Endothelial cell of umbilical vein (primary cell): ENCODE data around the gene CCND3. TPM values are rescaled to one million over a fixed set of nuclear protein-coding genes. Genes with fewer than 3 reads are reported as not detected.

Experiments
- BruUV-seq: library from RNA; stranded (reverse); fragments of 400-500 nt; replicated peaks from 2 replicates; lab custom pipeline; 2021; lab: Mats Ljungman, UMichigan
- CTCF ChIA-PET: fragments of 300-600, 350-600 bp; sonication (Branson Sonifier 250); formaldehyde crosslinking; loops from one replicate; lab custom pipeline; 2021; ENCODE audit warnings: antibody characterized with exemption, inconsistent platforms; lab: Charles Lee
- POLR2A ChIA-PET: fragments of 300-600, 350-600 bp; sonication (Branson Sonifier 250); formaldehyde crosslinking; loops from one replicate; lab custom pipeline; 2021; ENCODE audit warnings: antibody characterized with exemption, inconsistent platforms; lab: Charles Lee
- DNase-seq: peaks from one replicate; pipeline ENCODE4 v3.0.0-alpha.2; 2011; ENCODE audit warnings: low read depth, low spot score
- FAIRE-seq: peaks from 2 replicates; lab custom pipeline; 2011; peaks lifted over from hg19 to GRCh38; lab: Jason Lieb, UNC
- H2AFZ ChIP-seq: 2 replicates; pipeline ENCODE4 v1.6.0; 2012; ENCODE audit warnings: low read depth, low read length, control low read depth, inconsistent platforms
- H3K27ac ChIP-seq: 2 replicates; pipeline ENCODE4 v1.5.1; 2011; ENCODE audit warnings: low read depth, mild to moderate bottlenecking, control low read depth, low read length, moderate library complexity; ENCODE audit not compliant: insufficient read depth
- H3K27me3 ChIP-seq, 2 experiments: 2 replicates each; pipeline versions ENCODE4 v1.6.0 to v1.6.1; 2011; ENCODE audit warnings: low read length in 2 of 2, mixed read lengths in 1 of 2; ENCODE audit not compliant: control insufficient read depth in 2 of 2, insufficient read depth in 2 of 2
- H3K36me3 ChIP-seq, 2 experiments: 2 replicates in 1 of 2; 3 replicates in 1 of 2; pipeline ENCODE4 v1.5.1; 2011; ENCODE audit warnings: low read length in 2 of 2, mild to moderate bottlenecking in 1 of 2, moderate library complexity in 1 of 2; ENCODE audit not compliant: control insufficient read depth in 2 of 2, insufficient read depth in 2 of 2; ENCODE audit errors: extremely low read depth in 1 of 2
- H3K4me1 ChIP-seq: 3 replicates; pipeline ENCODE4 v1.5.1; 2011; ENCODE audit warnings: mild to moderate bottlenecking, low read length; ENCODE audit not compliant: control insufficient read depth, insufficient read depth; ENCODE audit errors: extremely low read depth
- H3K4me2 ChIP-seq: 2 replicates; pipeline ENCODE4 v1.6.1; 2011; ENCODE audit warnings: low read length, control low read depth, mixed read lengths; ENCODE audit not compliant: insufficient read depth
- H3K4me3 ChIP-seq, 3 experiments: fragments of 200-600 bp in 1 of 3; sonication (generic), shearing (Covaris generic) in 1 of 3; replicated peaks in 1 of 3; 2 replicates each; pipeline ENCODE4 v1.5.1; 2011 to 2016; ENCODE audit warnings: control low read depth in 3 of 3, low read length in 3 of 3, mild to moderate bottlenecking in 2 of 3, inconsistent platforms in 1 of 3, low read depth in 1 of 3, moderate library complexity in 1 of 3; ENCODE audit not compliant: insufficient read depth in 1 of 3
- H3K79me2 ChIP-seq: 2 replicates; pipeline ENCODE4 v1.6.0; 2012; ENCODE audit warnings: low read length, inconsistent platforms; ENCODE audit not compliant: control insufficient read depth, insufficient read depth
- H3K9ac ChIP-seq: replicated peaks from 2 replicates; pipeline ENCODE3; 2011; ENCODE audit warnings: low read length, control low read depth; ENCODE audit not compliant: insufficient read depth; ENCODE audit errors: extremely low read depth
- H3K9me1 ChIP-seq: replicated peaks from 3 replicates; pipeline ENCODE4 v1.6.0; 2011; ENCODE audit warnings: mild to moderate bottlenecking, low read length; ENCODE audit not compliant: control insufficient read depth, insufficient read depth; ENCODE audit errors: extremely low read depth
- H3K9me3 ChIP-seq: replicated peaks from 2 replicates; pipeline ENCODE4 v1.5.1; 2012; ENCODE audit warnings: low read length, inconsistent platforms; ENCODE audit not compliant: control insufficient read depth, insufficient read depth
- H4K20me1 ChIP-seq: replicated peaks from 2 replicates; pipeline ENCODE3; 2011; ENCODE audit warnings: mild to moderate bottlenecking, low read length; ENCODE audit not compliant: control insufficient read depth, insufficient read depth; ENCODE audit errors: extremely low read depth
- CTCF ChIP-seq, 2 donors: IDR thresholded peaks; 1 replicate in 1 of 2; 2 replicates in 1 of 2; pipeline ENCODE4 v1.5.1; 2011; ENCODE audit warnings: low read length in 2 of 2, mild to moderate bottlenecking in 2 of 2, moderate library complexity in 2 of 2, control low read depth in 1 of 2, inconsistent platforms in 1 of 2, low read depth in 1 of 2; ENCODE audit not compliant: insufficient read depth in 1 of 2; ENCODE audit errors: extremely low read depth in 1 of 2
- EZH2 ChIP-seq: IDR thresholded peaks from 2 replicates; pipeline ENCODE4 v1.6.1; 2012; ENCODE audit warnings: borderline replicate concordance, low read depth, mild to moderate bottlenecking, moderate library complexity, low read length, inconsistent platforms; ENCODE audit not compliant: severe bottlenecking
- FOS ChIP-seq: IDR thresholded peaks from 2 replicates; pipeline ENCODE4 v1.6.1; 2011; ENCODE audit warnings: mild to moderate bottlenecking, low read length, moderate library complexity, borderline replicate concordance; ENCODE audit not compliant: insufficient read depth
- GATA2 ChIP-seq: IDR thresholded peaks from 2 replicates; pipeline ENCODE4 v1.7.0; 2011; ENCODE audit warnings: low read depth, mild to moderate bottlenecking, moderate library complexity, mixed read lengths, low read length; ENCODE audit not compliant: insufficient read length, insufficient read depth
- JUN ChIP-seq: IDR thresholded peaks from 2 replicates; pipeline ENCODE4 v1.6.1; 2011; ENCODE audit warnings: borderline replicate concordance, low read depth; ENCODE audit not compliant: insufficient read length, insufficient read depth
- MAX ChIP-seq: IDR thresholded peaks from 2 replicates; pipeline ENCODE4 v1.6.1; 2011; ENCODE audit not compliant: insufficient read depth, insufficient read length
- MYC ChIP-seq: IDR thresholded peaks from one replicate; pipeline ENCODE4 v1.6.1; 2011; ENCODE audit warnings: mild to moderate bottlenecking, low read depth, low read length
- POLR2A ChIP-seq: IDR thresholded peaks from 2 replicates; pipeline ENCODE4 v1.6.1; 2012; ENCODE audit warnings: low read depth, mild to moderate bottlenecking, control low read depth, low read length
- POLR2AphosphoS5 ChIP-seq: IDR thresholded peaks from 2 replicates; pipeline ENCODE4 v1.6.1; 2012; ENCODE audit warnings: low read depth, mild to moderate bottlenecking, control low read depth, low read length, moderate library complexity; ENCODE audit not compliant: insufficient read depth
- dilution Hi-C: fragments of 300-500 bp; cut with MboI; formaldehyde crosslinking; loops from one replicate; pipeline ENCODE4 v1.15.0; 2019; ENCODE audit warnings: low sequenced_read_pairs; ENCODE audit not compliant: extremely low pct_ligation_motif_present
- intact Hi-C: fragments of 100-400 bp; cut with micrococcal nuclease; formaldehyde crosslinking; loops from one replicate; pipeline ENCODE4 v1.10.0; 2022
- polyA plus RNA-seq, 4 experiments: library from polyadenylated mRNA; depleted of rRNA in 3 of 4; stranded (reverse) in 3 of 4; unstranded in 1 of 4; fragments of >200 nt; gene quantifications; 2 replicates each; pipeline versions ENCODE4 v1.2.1 to v1.2.3, GENCODE V29; 2011 to 2012; ENCODE audit warnings: missing spikeins in 1 of 4
- total RNA-seq: library from RNA; stranded (reverse); gene quantifications from 2 replicates; pipeline ENCODE4 v1.2.3, GENCODE V29; 2021

CCND3 gene
- total and polyA plus RNA-seq, 2 donors (not counting 3 experiments of a cell fraction or from before 2014, with no cell fraction given): 87.5 to 98.7 TPM

- TF ChIP-seq POLR2A (no peak), FOS (no peak), MYC (no peak), EZH2 (no peak), CTCF (IDR thresholded peaks at IDR 0.05; ENCODE audit: extremely low read depth in 1 of 2, insufficient read depth in 1 of 2, low read depth in 1 of 2, low read length in 2 of 2) (no peak), JUN (no peak), GATA2 (no peak), MAX (no peak), POLR2AphosphoS5 (no peak)
- CTCF ChIA-PET: interaction anchor here (0.7 to 8.5 kb wide), 14 partner anchors 10 to 158 kb away, joined by 3 to 149 read pairs (median 4); partner anchors contain the start of genes BYSL, MED20 and TOMM6
- no peaks in the 10 kb centered on the region for H3K9me3 ChIP-seq
- peak overlapping the region; percentile 60 for H3K4me2 ChIP-seq
- BruUV-seq: no TSS peak
- FAIRE-seq: peak; percentile 55
- POLR2A ChIA-PET: interaction anchor here (1.0 to 1.2 kb wide), 3 partner anchors 18 to 152 kb away, joined by 3 to 4 read pairs (median 3); partner anchors contain the start of genes BYSL, MED20 and TOMM6
- H3K9me1 ChIP-seq: no peaks in the 10 kb centered on the region
- no peak overlapping the region for H3K27ac ChIP-seq
- H3K36me3 ChIP-seq: peaks cover 16 to 26% of the 10 kb centered on the region in 2 experiments
- dilution Hi-C loops: no loop called here
- no peaks in the 10 kb centered on the region for H3K27me3 ChIP-seq
- no peak overlapping the region for H3K9ac ChIP-seq
- DNase-seq: no peak
- H4K20me1 ChIP-seq: no peaks in the 10 kb centered on the region
- intact Hi-C loops: no loop called here
- no peak overlapping the region for H2AFZ ChIP-seq
- no peak overlapping the region for H3K4me3 ChIP-seq
- peaks cover 47% of the 10 kb centered on the region for H3K79me2 ChIP-seq
- H3K4me1 ChIP-seq: peaks cover 34% of the 10 kb centered on the region
These were observed 2.3 kb downstream of the CCND3 start for GRCh38 chr6:41939176-41939847.
